Retinal pigment epithelial cell (primary cell): ENCODE data around the gene HS6ST3.
"Not testable (repeated sequence)": the region's sequence is repeated elsewhere in the genome, so short reads cannot be mapped to it uniquely, and the experiment has no call there.

Experiments used
- DNase-seq: peaks from one replicate; pipeline ENCODE4 v3.0.0-alpha.2; 2010; ENCODE audit warnings: low read depth
- H3K4me3 ChIP-seq: 2 replicates; pipeline ENCODE4 v1.5.1; 2011; ENCODE audit warnings: mild to moderate bottlenecking, low read length, control low read depth, moderate library complexity
- CTCF ChIP-seq: conservative IDR thresholded peaks from 2 replicates; pipeline ENCODE4 v1.5.1; 2011; ENCODE audit warnings: low read depth, low read length, control low read depth, inconsistent platforms

The HS6ST3 gene

GRCh38 chr13:96089749-96090239 is at the start of gene HS6ST3:
TSS of gene HS6ST3 (plus strand) at chr13:96090107.
- DNase-seq: no peak
- TF ChIP-seq CTCF: no peak
- H3K4me3 ChIP-seq: peak within 1 kb of the TSS; percentile 52

DNA sequence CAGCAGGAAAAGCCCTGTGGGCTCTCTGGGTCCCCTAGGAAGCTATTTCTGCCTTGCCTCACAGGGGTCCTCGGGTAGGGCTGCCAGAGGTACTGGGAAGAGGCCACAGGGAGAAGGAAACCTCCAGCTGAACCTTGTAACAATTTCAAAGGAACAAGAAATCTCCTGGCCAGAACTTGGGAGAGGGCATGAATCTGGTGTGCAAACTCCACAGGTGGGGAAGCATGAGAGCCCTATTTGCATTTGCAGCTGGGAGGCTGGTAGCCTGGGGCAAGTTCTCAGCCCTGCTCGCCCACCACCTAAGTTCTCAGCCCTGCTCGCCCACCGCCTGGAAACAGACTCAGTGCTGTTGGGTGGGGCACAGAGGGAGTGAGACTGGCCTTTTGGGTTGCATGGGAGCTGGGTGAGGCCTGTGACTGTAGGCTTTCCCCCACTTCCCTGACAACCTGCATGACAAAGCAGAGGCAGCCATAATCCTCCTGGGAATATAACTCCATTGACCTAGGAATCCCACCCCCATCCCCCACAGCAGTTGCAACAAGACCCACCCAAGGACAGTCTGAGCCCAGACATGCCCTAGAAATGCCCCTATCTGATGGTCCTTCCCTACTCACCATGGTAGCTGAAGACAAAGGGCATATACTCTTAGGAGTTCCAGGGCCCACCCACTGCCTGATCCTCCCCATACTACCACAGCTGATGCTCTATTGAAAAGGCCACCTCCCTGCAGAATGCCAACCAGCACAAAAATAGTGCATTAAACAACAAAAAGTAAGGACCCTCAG is 48.4 kb upstream of the HS6ST3 start:
- DNase-seq: no peak
- TF ChIP-seq CTCF: no peak
- no peak overlapping the region for H3K4me3 ChIP-seq

- DNase-seq: no peak
- no peak overlapping the region for H3K4me3 ChIP-seq
- no peak for TF ChIP-seq CTCF
Measured at GRCh38 chr13:96044238-96044637, 45.7 kb upstream of the HS6ST3 start.

DNA sequence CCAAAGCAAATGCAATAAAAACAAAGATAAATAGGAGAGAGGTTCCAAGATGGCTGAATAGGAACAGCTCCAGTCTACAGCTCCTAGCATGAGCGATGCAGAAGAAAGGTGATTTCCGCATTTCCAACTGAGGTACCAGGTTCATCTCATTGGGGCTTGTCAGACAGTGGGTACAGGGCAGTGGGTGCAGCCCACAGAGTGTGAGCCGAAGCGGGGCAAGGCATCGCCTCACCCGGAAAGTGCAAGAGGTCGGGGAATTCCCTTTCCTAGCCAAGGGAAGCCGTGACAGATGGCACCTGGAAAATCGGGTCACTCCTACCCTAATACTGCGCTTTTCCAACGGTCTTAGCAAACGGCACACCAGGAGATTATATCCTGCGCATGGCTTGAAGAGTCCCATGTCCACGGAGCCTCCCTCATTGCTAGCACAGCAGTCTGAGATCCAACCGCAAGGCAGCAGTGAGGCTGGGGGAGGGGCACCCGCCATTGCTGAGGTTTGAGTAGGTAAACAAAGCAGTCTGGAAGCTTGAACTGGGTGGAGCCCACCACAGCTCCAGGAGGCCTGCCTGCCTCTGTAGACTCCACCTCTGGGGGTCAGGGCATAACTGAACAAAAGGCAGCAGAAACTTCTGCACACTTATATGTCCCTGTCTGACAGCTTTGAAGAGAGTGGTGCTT is 43.3 kb upstream of the HS6ST3 start:
- not testable (repeated sequence) for DNase-seq, H3K4me3 ChIP-seq

DNA sequence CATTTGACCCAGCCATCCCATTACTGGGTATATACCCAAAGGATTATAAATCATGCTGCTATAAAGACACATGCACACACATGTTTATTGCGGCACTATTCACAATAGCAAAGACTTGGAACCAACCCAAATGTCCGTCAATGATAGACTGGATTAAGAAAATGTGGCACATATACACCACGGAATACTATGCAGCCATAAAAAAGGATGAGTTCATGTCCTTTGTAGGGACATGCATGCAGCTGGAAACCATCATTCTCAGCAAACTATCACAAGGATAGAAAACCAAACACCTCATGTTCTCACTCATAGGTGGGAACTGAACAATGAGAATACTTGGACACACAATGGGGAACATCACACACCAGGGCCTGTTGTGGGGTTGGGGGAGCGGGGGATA is 39.0 kb upstream of the HS6ST3 start:
- not testable (repeated sequence) for H3K4me3 ChIP-seq, DNase-seq

DNA sequence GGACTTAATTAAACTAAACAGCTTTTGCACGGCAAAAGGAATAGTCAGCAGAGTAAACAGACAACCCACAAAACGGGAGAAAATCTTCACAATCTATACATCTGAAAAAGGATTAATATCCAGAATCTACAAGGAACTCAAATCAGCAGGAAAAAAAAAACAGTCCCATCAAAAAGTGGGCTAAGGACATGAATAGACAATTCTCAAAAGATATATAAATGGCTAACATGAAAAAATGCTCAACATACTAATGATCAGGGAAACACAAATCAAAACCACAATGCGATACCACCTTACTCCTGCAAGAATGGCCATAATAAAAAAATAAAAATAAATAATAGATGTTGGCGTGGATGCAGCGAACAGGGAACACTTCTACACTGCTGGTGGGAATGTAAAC is 38.4 kb upstream of the HS6ST3 start:
- not testable (repeated sequence) for H3K4me3 ChIP-seq, DNase-seq

DNA sequence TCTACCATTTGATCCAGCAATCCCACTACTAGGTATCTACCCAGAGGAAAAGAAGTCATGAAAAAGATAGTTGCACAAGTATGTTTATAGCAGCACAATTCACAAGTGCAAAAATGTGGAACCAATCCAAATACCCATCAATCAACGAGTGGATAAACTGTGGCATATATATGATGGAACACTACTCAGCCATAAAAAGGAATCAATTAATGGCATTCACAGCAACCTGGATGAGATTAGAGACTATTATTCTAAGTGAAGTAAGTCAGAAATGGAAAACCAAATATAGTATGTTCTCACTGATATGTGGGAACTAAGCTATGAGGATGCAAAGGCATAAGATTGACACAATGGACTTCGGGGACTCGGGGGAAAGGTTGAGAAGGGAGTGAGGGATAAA is 38.0 kb upstream of the HS6ST3 start:
- peak overlapping the region; percentile 63 for H3K4me3 ChIP-seq
- DNase-seq: not testable (repeated sequence)

GRCh38 chr13:96052656-96053002 is 37.3 kb upstream of the HS6ST3 start:
- H3K4me3 ChIP-seq: peak overlapping the region; percentile 63
- DNase-seq: peak; percentile 13
- no peak for TF ChIP-seq CTCF

GRCh38 chr13:96053003-96053703 is 36.8 kb upstream of the HS6ST3 start, which contains the start of gene UGGT2:
TSS of gene UGGT2 (minus strand) at chr13:96053401. CDS start at chr13:96053312, 89 bp downstream.
- DNase-seq: peak; percentile 65
- no peak for TF ChIP-seq CTCF
- peak within 1 kb of the TSS; percentile 63 for H3K4me3 ChIP-seq
